ENCODE measurements around the gene CHMP6. TPM values are rescaled to one million over a fixed set of nuclear protein-coding genes. Genes with fewer than 3 reads are reported as not detected.

The CHMP6 gene
- total and polyA plus RNA-seq, 9 of the 15 experiments (the other 6 are each of a cell fraction or from before 2014, with no cell fraction given): 0.25 to 30.4 (median 13.4) TPM

DNA sequence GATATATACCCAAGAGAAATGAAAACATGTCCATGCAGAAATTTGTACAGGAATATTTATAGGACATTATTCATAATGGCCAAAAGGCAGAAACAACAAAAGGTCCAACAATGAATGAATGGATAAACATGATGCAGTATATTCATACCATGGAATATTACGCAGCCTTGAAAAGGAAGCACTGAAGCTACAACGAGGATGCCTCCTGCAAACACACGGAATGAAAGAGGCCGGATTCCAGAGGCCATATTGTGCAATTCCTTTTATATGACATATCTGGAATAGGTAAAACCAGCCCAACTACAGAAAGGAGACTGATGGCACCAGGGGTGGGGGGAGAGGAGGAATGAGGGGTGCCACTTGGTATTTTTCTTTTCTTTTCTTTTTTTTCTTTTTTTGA, 14.5 kb upstream of the CHMP6 start (continued):
- TF ChIP-seq, protein P1, sequence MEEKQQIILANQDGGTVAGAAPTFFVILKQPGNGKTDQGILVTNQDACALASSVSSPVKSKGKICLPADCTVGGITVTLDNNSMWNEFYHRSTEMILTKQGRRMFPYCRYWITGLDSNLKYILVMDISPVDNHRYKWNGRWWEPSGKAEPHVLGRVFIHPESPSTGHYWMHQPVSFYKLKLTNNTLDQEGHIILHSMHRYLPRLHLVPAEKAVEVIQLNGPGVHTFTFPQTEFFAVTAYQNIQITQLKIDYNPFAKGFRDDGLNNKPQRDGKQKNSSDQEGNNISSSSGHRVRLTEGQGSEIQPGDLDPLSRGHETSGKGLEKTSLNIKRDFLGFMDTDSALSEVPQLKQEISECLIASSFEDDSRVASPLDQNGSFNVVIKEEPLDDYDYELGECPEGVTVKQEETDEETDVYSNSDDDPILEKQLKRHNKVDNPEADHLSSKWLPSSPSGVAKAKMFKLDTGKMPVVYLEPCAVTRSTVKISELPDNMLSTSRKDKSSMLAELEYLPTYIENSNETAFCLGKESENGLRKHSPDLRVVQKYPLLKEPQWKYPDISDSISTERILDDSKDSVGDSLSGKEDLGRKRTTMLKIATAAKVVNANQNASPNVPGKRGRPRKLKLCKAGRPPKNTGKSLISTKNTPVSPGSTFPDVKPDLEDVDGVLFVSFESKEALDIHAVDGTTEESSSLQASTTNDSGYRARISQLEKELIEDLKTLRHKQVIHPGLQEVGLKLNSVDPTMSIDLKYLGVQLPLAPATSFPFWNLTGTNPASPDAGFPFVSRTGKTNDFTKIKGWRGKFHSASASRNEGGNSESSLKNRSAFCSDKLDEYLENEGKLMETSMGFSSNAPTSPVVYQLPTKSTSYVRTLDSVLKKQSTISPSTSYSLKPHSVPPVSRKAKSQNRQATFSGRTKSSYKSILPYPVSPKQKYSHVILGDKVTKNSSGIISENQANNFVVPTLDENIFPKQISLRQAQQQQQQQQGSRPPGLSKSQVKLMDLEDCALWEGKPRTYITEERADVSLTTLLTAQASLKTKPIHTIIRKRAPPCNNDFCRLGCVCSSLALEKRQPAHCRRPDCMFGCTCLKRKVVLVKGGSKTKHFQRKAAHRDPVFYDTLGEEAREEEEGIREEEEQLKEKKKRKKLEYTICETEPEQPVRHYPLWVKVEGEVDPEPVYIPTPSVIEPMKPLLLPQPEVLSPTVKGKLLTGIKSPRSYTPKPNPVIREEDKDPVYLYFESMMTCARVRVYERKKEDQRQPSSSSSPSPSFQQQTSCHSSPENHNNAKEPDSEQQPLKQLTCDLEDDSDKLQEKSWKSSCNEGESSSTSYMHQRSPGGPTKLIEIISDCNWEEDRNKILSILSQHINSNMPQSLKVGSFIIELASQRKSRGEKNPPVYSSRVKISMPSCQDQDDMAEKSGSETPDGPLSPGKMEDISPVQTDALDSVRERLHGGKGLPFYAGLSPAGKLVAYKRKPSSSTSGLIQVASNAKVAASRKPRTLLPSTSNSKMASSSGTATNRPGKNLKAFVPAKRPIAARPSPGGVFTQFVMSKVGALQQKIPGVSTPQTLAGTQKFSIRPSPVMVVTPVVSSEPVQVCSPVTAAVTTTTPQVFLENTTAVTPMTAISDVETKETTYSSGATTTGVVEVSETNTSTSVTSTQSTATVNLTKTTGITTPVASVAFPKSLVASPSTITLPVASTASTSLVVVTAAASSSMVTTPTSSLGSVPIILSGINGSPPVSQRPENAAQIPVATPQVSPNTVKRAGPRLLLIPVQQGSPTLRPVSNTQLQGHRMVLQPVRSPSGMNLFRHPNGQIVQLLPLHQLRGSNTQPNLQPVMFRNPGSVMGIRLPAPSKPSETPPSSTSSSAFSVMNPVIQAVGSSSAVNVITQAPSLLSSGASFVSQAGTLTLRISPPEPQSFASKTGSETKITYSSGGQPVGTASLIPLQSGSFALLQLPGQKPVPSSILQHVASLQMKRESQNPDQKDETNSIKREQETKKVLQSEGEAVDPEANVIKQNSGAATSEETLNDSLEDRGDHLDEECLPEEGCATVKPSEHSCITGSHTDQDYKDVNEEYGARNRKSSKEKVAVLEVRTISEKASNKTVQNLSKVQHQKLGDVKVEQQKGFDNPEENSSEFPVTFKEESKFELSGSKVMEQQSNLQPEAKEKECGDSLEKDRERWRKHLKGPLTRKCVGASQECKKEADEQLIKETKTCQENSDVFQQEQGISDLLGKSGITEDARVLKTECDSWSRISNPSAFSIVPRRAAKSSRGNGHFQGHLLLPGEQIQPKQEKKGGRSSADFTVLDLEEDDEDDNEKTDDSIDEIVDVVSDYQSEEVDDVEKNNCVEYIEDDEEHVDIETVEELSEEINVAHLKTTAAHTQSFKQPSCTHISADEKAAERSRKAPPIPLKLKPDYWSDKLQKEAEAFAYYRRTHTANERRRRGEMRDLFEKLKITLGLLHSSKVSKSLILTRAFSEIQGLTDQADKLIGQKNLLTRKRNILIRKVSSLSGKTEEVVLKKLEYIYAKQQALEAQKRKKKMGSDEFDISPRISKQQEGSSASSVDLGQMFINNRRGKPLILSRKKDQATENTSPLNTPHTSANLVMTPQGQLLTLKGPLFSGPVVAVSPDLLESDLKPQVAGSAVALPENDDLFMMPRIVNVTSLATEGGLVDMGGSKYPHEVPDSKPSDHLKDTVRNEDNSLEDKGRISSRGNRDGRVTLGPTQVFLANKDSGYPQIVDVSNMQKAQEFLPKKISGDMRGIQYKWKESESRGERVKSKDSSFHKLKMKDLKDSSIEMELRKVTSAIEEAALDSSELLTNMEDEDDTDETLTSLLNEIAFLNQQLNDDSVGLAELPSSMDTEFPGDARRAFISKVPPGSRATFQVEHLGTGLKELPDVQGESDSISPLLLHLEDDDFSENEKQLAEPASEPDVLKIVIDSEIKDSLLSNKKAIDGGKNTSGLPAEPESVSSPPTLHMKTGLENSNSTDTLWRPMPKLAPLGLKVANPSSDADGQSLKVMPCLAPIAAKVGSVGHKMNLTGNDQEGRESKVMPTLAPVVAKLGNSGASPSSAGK (IDR thresholded peaks at IDR 0.05): no peak
- no peak for TF ChIP-seq XRCC3 (IDR thresholded peaks at IDR 0.05)
- TF ChIP-seq ZNF184 (CRISPR knock-in tag; IDR thresholded peaks at IDR 0.05): no peak
- no peak for TF ChIP-seq ZNF134 (CRISPR knock-in tag; conservative IDR thresholded peaks at IDR 0.05)
